ENCODE results near the gene MAGEA9B.

GRCh38 chrX:149572743-149573142 lies 14.5 kb downstream of the MAGEA9B start:
- no peak for TF ChIP-seq POLR2A (IDR thresholded peaks at IDR 0.05)
- TF ChIP-seq POLR2AphosphoS5 (IDR thresholded peaks at IDR 0.05) = no peak
